GM19438 (cell line): Measurements from ENCODE around the gene GRIA1.

Experiments
- ATAC-seq: cut with Tn5 transposase; IDR thresholded peaks from one replicate; pipeline ENCODE4 v1.9.1; 2021; ENCODE audit warnings: low read depth; ENCODE audit not compliant: unreplicated experiment

The GRIA1 gene

GRCh38 chr5:153601377-153601776, 110.9 kb downstream of the GRIA1 start:
- ATAC-seq: peak; percentile 76

- no peak for ATAC-seq
Observed at GRCh38 chr5:153605386-153605785, 114.9 kb downstream of the GRIA1 start.

GRCh38 chr5:153610009-153610408, 119.5 kb downstream of the GRIA1 start:
- ATAC-seq: no peak

- no peak for ATAC-seq
Observed at GRCh38 chr5:153610811-153611210, 120.3 kb downstream of the GRIA1 start.

- ATAC-seq: no peak
Observed at GRCh38 chr5:153613144-153613543, 122.7 kb downstream of the GRIA1 start.

GRCh38 chr5:153613672-153614071, 123.2 kb downstream of the GRIA1 start:
- ATAC-seq: no peak

- no peak for ATAC-seq
Observed at GRCh38 chr5:153617190-153617589, 126.7 kb downstream of the GRIA1 start.

- no peak for ATAC-seq
Observed at GRCh38 chr5:153618307-153618706, 127.8 kb downstream of the GRIA1 start.

GRCh38 chr5:153618867-153619266, 128.4 kb downstream of the GRIA1 start:
- ATAC-seq: no peak

GRCh38 chr5:153619771-153620170, 129.3 kb downstream of the GRIA1 start:
- no peak for ATAC-seq

GRCh38 chr5:153623124-153623523, 132.7 kb downstream of the GRIA1 start:
- ATAC-seq: no peak

- no peak for ATAC-seq
Observed at GRCh38 chr5:153623751-153624450, 133.4 kb downstream of the GRIA1 start.

- no peak for ATAC-seq
Observed at GRCh38 chr5:153624451-153624765, 133.9 kb downstream of the GRIA1 start.

GRCh38 chr5:153625826-153626354, 135.4 kb downstream of the GRIA1 start:
- ATAC-seq: no peak

GRCh38 chr5:153626836-153627235, 136.4 kb downstream of the GRIA1 start:
- no peak for ATAC-seq

GRCh38 chr5:153629027-153629895, 138.8 kb downstream of the GRIA1 start:
- ATAC-seq: no peak

- ATAC-seq: no peak
Observed at GRCh38 chr5:153630546-153630945, 140.1 kb downstream of the GRIA1 start.

GRCh38 chr5:153632748-153633290, 142.3 kb downstream of the GRIA1 start:
- no peak for ATAC-seq

GRCh38 chr5:153636670-153637451, 146.4 kb downstream of the GRIA1 start:
- ATAC-seq: no peak

- no peak for ATAC-seq
Observed at GRCh38 chr5:153640293-153640692, 149.8 kb downstream of the GRIA1 start.
